K562 (cell line): ENCODE results near the gene SERAC1. TPM values are rescaled to one million over a fixed set of nuclear protein-coding genes. Genes with fewer than 3 reads are reported as not detected.

Experiments used
- KDM4B ChIP-seq, 2 experiments: fragments of 450-650 bp in 1 of 2; sonication (generic) in 1 of 2; IDR thresholded peaks; 2 replicates each; pipeline ENCODE4 v1.6.1; 2016 to 2017; ENCODE audit warnings: borderline replicate concordance in 2 of 2, antibody characterized with exemption in 1 of 2, low read depth in 1 of 2, mild to moderate bottlenecking in 1 of 2
- MBD2 ChIP-seq: sonication (generic); IDR thresholded peaks from 2 replicates; pipeline ENCODE4 v1.6.1; 2016; ENCODE audit warnings: low read depth, borderline replicate concordance
- POLR2H ChIP-seq: IDR thresholded peaks from 2 replicates; pipeline ENCODE4 v1.6.1; 2016; ENCODE audit warnings: missing genetic modification characterization, low read depth, mild to moderate bottlenecking, control low read depth, missing compliant biosample characterization, moderate library complexity
- ZNF184 ChIP-seq: sonication (generic); formaldehyde crosslinking; IDR thresholded peaks from 2 replicates; pipeline ENCODE4 v1.5.0; 2020; ENCODE audit warnings: missing genetic modification reagents
- ZNF445 ChIP-seq: fragments of 250-450 bp; sonication (Bioruptor Pico); IDR thresholded peaks from 2 replicates; pipeline ENCODE4 v1.4.0; 2020; ENCODE audit warnings: low read depth, mild to moderate bottlenecking, moderate library complexity
- polyA plus RNA-seq, 8 experiments: library from polyadenylated mRNA; depleted of rRNA in 4 of 8; stranded (reverse) in 5 of 8; unstranded in 3 of 8; fragments of >200 nt; fragmentation: Nextera tagmentation in 2 of 8; fragmentation: Illumina TruSeq in 1 of 8; extraction: Ambion mirVana in 2 of 8; extraction: Trizol in 1 of 8; gene quantifications; 2 replicates each; pipeline versions ENCODE4 v1.2.1 to v1.2.3, GENCODE V29; 2011 to 2014; ENCODE audit warnings: inconsistent platforms in 1 of 8, missing spikeins in 1 of 8
- total RNA-seq, 7 experiments: library from RNA; depleted of rRNA in 6 of 7; stranded (reverse); fragments of >200 nt in 6 of 7; fragmentation: Illumina TruSeq in 2 of 7; extraction: Trizol in 2 of 7; gene quantifications; 2 replicates each; pipeline versions ENCODE4 v1.2.1 to v1.2.3, GENCODE V29; 2011 to 2021; ENCODE audit warnings: low replicate concordance in 1 of 7
- TF ChIP-seq, protein P1 (sequence below): fragments of 250-450 bp; sonication (Bioruptor Pico); IDR thresholded peaks from 2 replicates; pipeline ENCODE4 v1.5.0; 2021; ENCODE audit warnings: mild to moderate bottlenecking, moderate library complexity
- TF ChIP-seq, protein P2 (sequence below): sonication (generic); formaldehyde crosslinking; IDR thresholded peaks from 2 replicates; pipeline ENCODE4 v1.8.0; 2023; ENCODE audit warnings: mild to moderate bottlenecking, missing genetic modification reagents

The SERAC1 gene
- total and polyA plus RNA-seq, 9 of the 15 experiments (the other 6 are each of a cell fraction or from before 2014, with no cell fraction given), result 1.8 to 6.2 (median 2.8) TPM

DNA sequence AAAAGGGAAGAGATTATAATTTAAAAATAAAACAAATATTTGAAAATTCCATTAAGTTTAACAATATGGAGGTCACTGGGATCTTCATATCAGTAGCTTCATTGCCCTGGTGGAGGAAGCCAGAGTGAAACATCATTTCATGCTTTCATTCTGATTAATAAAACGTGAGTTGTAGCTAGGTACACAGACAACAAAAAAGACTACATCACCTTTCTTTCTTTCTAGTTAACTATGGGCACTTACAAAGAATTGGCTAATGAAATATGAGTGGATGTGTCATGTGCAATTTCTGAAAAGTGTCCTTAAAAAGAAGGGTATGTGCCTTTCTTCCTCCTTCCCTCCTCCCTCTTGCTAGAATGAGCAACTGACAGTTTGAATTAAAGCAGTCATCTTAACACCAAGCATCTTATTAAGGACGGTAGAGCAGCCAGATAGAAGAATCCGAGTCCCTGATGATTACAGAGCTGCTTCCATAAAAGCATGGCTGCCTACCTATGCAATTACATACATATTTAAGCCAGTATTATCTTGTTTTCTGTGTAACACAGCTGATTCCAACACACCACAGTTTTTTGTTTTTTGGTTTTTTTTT lies 3.4 kb downstream of the SERAC1 start (continued):
- TF ChIP-seq POLR2H (tag) (no peak), MBD2 (no peak), ZNF445 (CRISPR knock-in tag) (no peak), KDM4B (IDR thresholded peaks at IDR 0.05; ENCODE audit: borderline replicate concordance in 2 of 2, low read depth in 1 of 2) (no peak), ZNF184 (no peak)
- TF ChIP-seq, protein P1, sequence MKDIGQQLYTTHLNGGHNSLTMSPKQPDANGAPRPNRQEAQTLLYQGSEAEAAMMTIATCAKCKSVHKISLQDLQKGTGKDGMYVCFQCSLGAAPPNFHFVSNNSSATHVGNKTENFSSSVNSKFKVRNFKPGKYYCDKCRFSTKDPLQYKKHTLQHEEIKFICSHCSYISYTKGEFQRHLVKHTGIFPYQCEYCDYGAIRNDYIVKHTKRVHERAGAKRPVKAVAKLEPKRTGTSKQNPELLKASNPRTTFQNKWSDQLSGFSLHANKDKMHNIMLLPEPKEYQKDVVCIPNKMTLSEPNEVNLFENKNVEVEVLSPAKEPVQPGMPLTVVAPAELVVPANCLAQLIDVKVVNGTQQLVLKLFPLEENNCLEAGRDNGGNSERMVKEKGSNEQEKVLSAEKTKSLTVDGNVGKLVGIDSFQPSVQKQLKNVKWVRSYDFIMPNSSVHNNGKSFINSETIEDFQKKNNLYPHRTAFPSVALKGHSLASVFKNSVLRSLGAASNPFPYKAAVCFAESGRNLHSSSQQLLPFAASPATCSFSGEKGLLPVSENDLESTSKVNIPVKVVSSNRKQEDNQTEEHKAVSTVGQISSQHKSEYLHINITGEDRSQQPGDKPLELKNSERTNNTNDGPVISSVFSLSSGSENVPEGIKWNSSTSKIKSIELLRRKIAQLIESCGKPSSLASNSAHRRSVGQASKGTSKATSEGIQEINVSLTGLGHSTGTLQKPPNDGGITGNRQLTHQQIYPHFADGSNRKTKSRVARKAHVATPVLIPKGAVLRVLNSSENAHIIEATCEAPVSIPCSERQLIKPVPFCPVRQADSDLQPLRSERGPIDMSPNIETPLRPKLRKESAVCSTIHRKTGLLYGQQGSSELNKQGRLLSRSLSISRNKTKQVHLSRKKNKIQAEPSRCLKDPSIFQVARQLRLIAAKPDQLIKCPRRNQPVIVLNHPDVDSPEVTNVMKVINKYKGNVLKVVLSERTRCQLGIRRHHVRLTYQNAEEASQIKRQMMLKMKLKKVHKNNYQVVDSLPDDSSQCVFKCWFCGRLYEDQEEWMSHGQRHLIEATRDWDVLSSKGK (CRISPR knock-in tag), result no peak
- TF ChIP-seq, protein P2, sequence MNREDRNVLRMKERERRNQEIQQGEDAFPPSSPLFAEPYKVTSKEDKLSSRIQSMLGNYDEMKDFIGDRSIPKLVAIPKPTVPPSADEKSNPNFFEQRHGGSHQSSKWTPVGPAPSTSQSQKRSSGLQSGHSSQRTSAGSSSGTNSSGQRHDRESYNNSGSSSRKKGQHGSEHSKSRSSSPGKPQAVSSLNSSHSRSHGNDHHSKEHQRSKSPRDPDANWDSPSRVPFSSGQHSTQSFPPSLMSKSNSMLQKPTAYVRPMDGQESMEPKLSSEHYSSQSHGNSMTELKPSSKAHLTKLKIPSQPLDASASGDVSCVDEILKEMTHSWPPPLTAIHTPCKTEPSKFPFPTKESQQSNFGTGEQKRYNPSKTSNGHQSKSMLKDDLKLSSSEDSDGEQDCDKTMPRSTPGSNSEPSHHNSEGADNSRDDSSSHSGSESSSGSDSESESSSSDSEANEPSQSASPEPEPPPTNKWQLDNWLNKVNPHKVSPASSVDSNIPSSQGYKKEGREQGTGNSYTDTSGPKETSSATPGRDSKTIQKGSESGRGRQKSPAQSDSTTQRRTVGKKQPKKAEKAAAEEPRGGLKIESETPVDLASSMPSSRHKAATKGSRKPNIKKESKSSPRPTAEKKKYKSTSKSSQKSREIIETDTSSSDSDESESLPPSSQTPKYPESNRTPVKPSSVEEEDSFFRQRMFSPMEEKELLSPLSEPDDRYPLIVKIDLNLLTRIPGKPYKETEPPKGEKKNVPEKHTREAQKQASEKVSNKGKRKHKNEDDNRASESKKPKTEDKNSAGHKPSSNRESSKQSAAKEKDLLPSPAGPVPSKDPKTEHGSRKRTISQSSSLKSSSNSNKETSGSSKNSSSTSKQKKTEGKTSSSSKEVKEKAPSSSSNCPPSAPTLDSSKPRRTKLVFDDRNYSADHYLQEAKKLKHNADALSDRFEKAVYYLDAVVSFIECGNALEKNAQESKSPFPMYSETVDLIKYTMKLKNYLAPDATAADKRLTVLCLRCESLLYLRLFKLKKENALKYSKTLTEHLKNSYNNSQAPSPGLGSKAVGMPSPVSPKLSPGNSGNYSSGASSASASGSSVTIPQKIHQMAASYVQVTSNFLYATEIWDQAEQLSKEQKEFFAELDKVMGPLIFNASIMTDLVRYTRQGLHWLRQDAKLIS (CRISPR knock-in tag), result no peak
- TF ChIP-seq, all 486 proteins: peak for 0
